HepG2 (cell line): ENCODE measurements around the gene HPD. TPM values are rescaled to one million over a fixed set of nuclear protein-coding genes. Genes with fewer than 3 reads are reported as not detected.
A peak's percentile ranks its signal among the peaks of the same experiment; 100 is the strongest.

Source experiments
- CBX5 ChIP-seq: sonication (generic); formaldehyde crosslinking; IDR thresholded peaks from 2 replicates; pipeline ENCODE4 v1.4.0; 2020; ENCODE audit warnings: missing genetic modification reagents, borderline replicate concordance
- LCORL ChIP-seq, 2 experiments: fragments of 450-650 bp in 1 of 2; sonication (generic) in 1 of 2; formaldehyde crosslinking in 1 of 2; IDR thresholded peaks; 2 replicates each; pipeline versions ENCODE4 v1.5.0 to v1.6.1; 2017 to 2020; ENCODE audit warnings: antibody characterized with exemption in 1 of 2, missing genetic modification reagents in 1 of 2
- MAZ ChIP-seq, 2 experiments: sonication (generic) in 1 of 2; formaldehyde crosslinking in 1 of 2; IDR thresholded peaks; 2 replicates each; pipeline versions ENCODE4 v1.5.0 to v1.6.1; 2012 to 2020; ENCODE audit warnings: low read depth in 2 of 2, mild to moderate bottlenecking in 2 of 2, borderline replicate concordance in 1 of 2, improper control_type of control experiment in 1 of 2, low read length in 1 of 2, missing genetic modification reagents in 1 of 2, moderate library complexity in 1 of 2
- NFE2L1 ChIP-seq: sonication (generic); formaldehyde crosslinking; IDR thresholded peaks from 2 replicates; pipeline ENCODE4 v1.4.0; 2020; ENCODE audit warnings: missing genetic modification reagents, mild to moderate bottlenecking, borderline replicate concordance
- PATZ1 ChIP-seq: sonication (generic); formaldehyde crosslinking; IDR thresholded peaks from 2 replicates; pipeline ENCODE4 v1.4.0; 2020; ENCODE audit warnings: missing genetic modification reagents
- SAP130 ChIP-seq: IDR thresholded peaks from 2 replicates; pipeline ENCODE4 v1.6.1; 2016; ENCODE audit warnings: low read depth
- TP53 ChIP-seq: sonication (generic); formaldehyde crosslinking; conservative IDR thresholded peaks from 2 replicates; pipeline ENCODE4 v1.4.0; 2020; ENCODE audit warnings: missing genetic modification reagents
- ZBED4 ChIP-seq: sonication (generic); formaldehyde crosslinking; IDR thresholded peaks from 2 replicates; pipeline ENCODE4 v1.4.0; 2020; ENCODE audit warnings: missing genetic modification reagents, borderline replicate concordance
- ZBTB38 ChIP-seq: sonication (generic); formaldehyde crosslinking; IDR thresholded peaks from 2 replicates; pipeline ENCODE4 v1.5.1; 2020; ENCODE audit warnings: mild to moderate bottlenecking, missing genetic modification reagents
- ZBTB7B ChIP-seq: sonication (generic); formaldehyde crosslinking; IDR thresholded peaks from 2 replicates; pipeline ENCODE4 v1.4.0; 2020; ENCODE audit warnings: missing genetic modification reagents
- ZBTB8A ChIP-seq: sonication (generic); formaldehyde crosslinking; IDR thresholded peaks from 2 replicates; pipeline ENCODE4 v1.4.0; 2020; ENCODE audit warnings: mild to moderate bottlenecking, low read depth, missing genetic modification reagents, borderline replicate concordance
- ZFP36L2 ChIP-seq: sonication (generic); formaldehyde crosslinking; IDR thresholded peaks from 2 replicates; pipeline ENCODE4 v1.4.0; 2020; ENCODE audit warnings: missing genetic modification reagents
- ZFY ChIP-seq: sonication (generic); formaldehyde crosslinking; IDR thresholded peaks from 2 replicates; pipeline ENCODE4 v1.4.0; 2020; ENCODE audit warnings: missing genetic modification reagents
- ZHX1 ChIP-seq: sonication (generic); formaldehyde crosslinking; IDR thresholded peaks from 2 replicates; pipeline ENCODE4 v1.8.1; 2022; ENCODE audit warnings: low read depth, mild to moderate bottlenecking, missing genetic modification reagents
- ZNF264 ChIP-seq: sonication (generic); formaldehyde crosslinking; IDR thresholded peaks from 2 replicates; pipeline ENCODE4 v1.4.0; 2020; ENCODE audit warnings: missing genetic modification reagents
- ZNF292 ChIP-seq: sonication (generic); formaldehyde crosslinking; IDR thresholded peaks from 2 replicates; pipeline ENCODE4 v1.8.1; 2022; ENCODE audit warnings: mild to moderate bottlenecking, low read depth, missing genetic modification reagents, borderline replicate concordance
- ZNF747 ChIP-seq: sonication (generic); formaldehyde crosslinking; IDR thresholded peaks from 2 replicates; pipeline ENCODE4 v1.8.1; 2023; ENCODE audit warnings: missing genetic modification reagents, mild to moderate bottlenecking, borderline replicate concordance
- ZNF766 ChIP-seq: sonication (generic); formaldehyde crosslinking; IDR thresholded peaks from 2 replicates; pipeline ENCODE4 v1.5.0; 2020; ENCODE audit warnings: missing genetic modification reagents, borderline replicate concordance
- ZNF781 ChIP-seq: sonication (generic); formaldehyde crosslinking; IDR thresholded peaks from 2 replicates; pipeline ENCODE4 v1.5.1; 2020; ENCODE audit warnings: borderline replicate concordance, mild to moderate bottlenecking, missing genetic modification reagents; ENCODE audit errors: not compliant biosample characterization
- ZNF891 ChIP-seq: sonication (generic); formaldehyde crosslinking; IDR thresholded peaks from 2 replicates; pipeline ENCODE4 v1.5.0; 2020; ENCODE audit warnings: mild to moderate bottlenecking, missing genetic modification reagents
- polyA plus RNA-seq, 8 experiments: library from polyadenylated mRNA; depleted of rRNA in 3 of 8; stranded (reverse) in 7 of 8; unstranded in 1 of 8; fragments of >200 nt; fragmentation: Illumina TruSeq in 4 of 8; extraction: Trizol in 4 of 8; gene quantifications; 2 replicates each; pipeline versions ENCODE4 v1.2.1 to v1.2.3, GENCODE V29; 2011 to 2016; ENCODE audit warnings: low read depth in 4 of 8, missing spikeins in 1 of 8, mixed read lengths in 1 of 8; ENCODE audit not compliant: insufficient read depth in 1 of 8
- total RNA-seq, 5 experiments: library from RNA; depleted of rRNA; stranded (reverse); fragments of >200 nt; fragmentation: Illumina TruSeq; extraction: Trizol; gene quantifications; 2 replicates each; pipeline ENCODE4 v1.2.3, GENCODE V29; 2016; ENCODE audit warnings: low read depth in 1 of 5

The HPD gene
- total and polyA plus RNA-seq, 2 of the 13 experiments (the other 11 are each of a cell fraction or from before 2014, with no cell fraction given): 120 to 195 TPM

GRCh38 chr12:121793838-121794533 is 64.7 kb downstream of the HPD start (continued):
- TF ChIP-seq LCORL (IDR thresholded peaks at IDR 0.05) (no peak), LCORL (CRISPR knock-in tag; IDR thresholded peaks at IDR 0.05) (peak; percentile 91), ZFP36L2 (CRISPR knock-in tag) (no peak), CBX5 (CRISPR knock-in tag) (peak; percentile 69), ZBTB7B (CRISPR knock-in tag) (peak; percentile 65), TP53 (CRISPR knock-in tag) (peak; percentile 84; the same call in 1 of the 2 replicates), ZBED4 (CRISPR knock-in tag) (peak; percentile 92), NFE2L1 (CRISPR knock-in tag) (no peak), ZNF747 (CRISPR knock-in tag) (peak; percentile 69; the same call in 1 of the 2 replicates), ZBTB8A (CRISPR knock-in tag) (no peak), ZNF891 (CRISPR knock-in tag) (no peak), ZHX1 (peak; percentile 56; the same call in 1 of the 2 replicates), ZNF264 (CRISPR knock-in tag) (peak; percentile 40; the same call in 1 of the 2 replicates), ZBTB38 (CRISPR knock-in tag) (peak; percentile 93), SAP130 (peak; percentile 82), PATZ1 (peak; percentile 56), ZFY (CRISPR knock-in tag) (peak; percentile 46; the same call in 1 of the 2 replicates), ZNF766 (CRISPR knock-in tag) (no peak), ZNF292 (CRISPR knock-in tag) (no peak), ZNF781 (CRISPR knock-in tag) (peak; percentile 6), MAZ (IDR thresholded peaks at IDR 0.05; ENCODE audit: borderline replicate concordance, low read depth, low read length) (no peak; the same call in 1 of the 2 replicates), MAZ (CRISPR knock-in tag; IDR thresholded peaks at IDR 0.05; ENCODE audit: low read depth) (peak; percentile 32)
